Erythroblast (primary cell): ENCODE measurements around the gene ZC2HC1B.

Experiments used
- GATA1 ChIP-seq: IDR thresholded peaks from 2 replicates; pipeline ENCODE4 v1.6.1; 2011; ENCODE audit warnings: low read depth, mild to moderate bottlenecking, control low read depth, low read length, moderate library complexity
- POLR2A ChIP-seq: IDR thresholded peaks from 2 replicates; pipeline ENCODE4 v1.6.1; 2011; ENCODE audit warnings: mild to moderate bottlenecking, low read length

DNA sequence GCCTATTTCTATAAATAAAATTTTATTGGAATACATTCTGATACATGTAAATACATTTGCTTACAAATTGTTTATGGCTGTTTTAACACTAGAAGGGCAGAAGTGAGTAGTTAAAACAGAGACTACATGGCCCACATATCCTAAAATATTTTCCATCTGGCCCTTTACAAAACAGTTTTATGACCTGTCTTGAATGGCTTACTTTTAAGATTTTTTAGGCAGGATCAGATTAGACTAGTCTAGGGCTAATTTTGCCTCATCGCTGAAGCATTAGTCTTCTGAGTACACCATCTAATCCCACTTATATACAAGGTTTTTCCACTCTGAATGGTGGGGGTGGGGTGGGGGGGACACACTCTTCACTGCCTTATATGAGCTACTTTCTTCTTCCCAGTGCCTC lies 116.6 kb downstream of the ZC2HC1B start:
- TF ChIP-seq POLR2A (no peak), GATA1 (no peak)
